Naive thymus-derived CD4-positive, alpha-beta T cell (primary cell): ENCODE measurements around the gene TUBGCP2. TPM values are rescaled to one million over a fixed set of nuclear protein-coding genes. Genes with fewer than 3 reads are reported as not detected.
A peak's percentile ranks its signal among the peaks of the same experiment; 100 is the strongest.

Experiments
- ATAC-seq: fragments of 150-1000 bp; cut with Tn5 transposase; 2 replicates; pipeline ENCODE4 v1.10.0; 2021; ENCODE audit warnings: mild to moderate bottlenecking, moderate library complexity
- CTCF ChIA-PET: fragments of 350-600 bp; sonication (Branson Sonifier 250); formaldehyde crosslinking; loops from one replicate; lab custom pipeline; 2021; ENCODE audit warnings: antibody characterized with exemption; lab: Charles Lee
- POLR2A ChIA-PET: fragments of 350-600 bp; sonication (Branson Sonifier 250); formaldehyde crosslinking; loops from one replicate; lab custom pipeline; 2021; ENCODE audit warnings: antibody characterized with exemption, inconsistent platforms; lab: Charles Lee
- DNase-seq, 9 donors: peaks; one replicate each; pipeline versions ENCODE4 v3.0.0 to v3.0.0-alpha.2; 2020 to 2022; ENCODE audit warnings: mixed read lengths in 1 of 9
- H3K27ac ChIP-seq: one replicate; pipeline ENCODE4 v1.7.0; 2013; ENCODE audit warnings: mild to moderate bottlenecking, low read depth, low read length, moderate library complexity
- H3K27me3 ChIP-seq, 2 donors: one replicate each; pipeline ENCODE4 v1.7.0; 2013; ENCODE audit warnings: low read length in 2 of 2, mild to moderate bottlenecking in 2 of 2, moderate library complexity in 2 of 2; ENCODE audit not compliant: control insufficient read depth in 2 of 2, insufficient read depth in 2 of 2
- H3K36me3 ChIP-seq, 3 experiments: 1 replicate in 2 of 3; 2 replicates in 1 of 3; pipeline ENCODE4 v1.7.0; 2013; ENCODE audit warnings: low read length in 3 of 3, mild to moderate bottlenecking in 3 of 3, moderate library complexity in 1 of 3; ENCODE audit not compliant: insufficient read depth in 3 of 3, control insufficient read depth in 2 of 3
- H3K4me1 ChIP-seq, 2 donors: one replicate each; pipeline ENCODE4 v1.7.0; 2013; ENCODE audit warnings: low read length in 2 of 2, mild to moderate bottlenecking in 2 of 2, moderate library complexity in 1 of 2; ENCODE audit not compliant: control insufficient read depth in 2 of 2, insufficient read depth in 2 of 2
- H3K4me3 ChIP-seq: 2 replicates; pipeline ENCODE4 v1.7.0; 2013; ENCODE audit warnings: mild to moderate bottlenecking, low read length
- H3K9me3 ChIP-seq, 3 experiments: 1 replicate in 2 of 3; 2 replicates in 1 of 3; pipeline ENCODE4 v1.7.0; 2013; ENCODE audit warnings: low read length in 3 of 3; ENCODE audit not compliant: control insufficient read depth in 2 of 3
- H3K27ac Mint-ChIP-seq, 9 donors: one replicate each; pipeline ENCODE4 v1.8.0; 2020 to 2022; ENCODE audit warnings: mixed read lengths in 9 of 9, mild to moderate bottlenecking in 8 of 9, moderate library complexity in 5 of 9, inconsistent platforms in 2 of 9
- H3K27me3 Mint-ChIP-seq, 5 donors: one replicate each; pipeline ENCODE4 v1.8.0; 2021 to 2022; ENCODE audit warnings: mixed read lengths in 5 of 5, mild to moderate bottlenecking in 1 of 5
- H3K36me3 Mint-ChIP-seq, 5 donors: one replicate each; pipeline ENCODE4 v1.8.0; 2020 to 2022; ENCODE audit warnings: mixed read lengths in 5 of 5, mild to moderate bottlenecking in 3 of 5, inconsistent platforms in 1 of 5
- H3K4me1 Mint-ChIP-seq, 7 donors: one replicate each; pipeline ENCODE4 v1.8.0; 2020 to 2022; ENCODE audit warnings: mixed read lengths in 7 of 7, mild to moderate bottlenecking in 3 of 7, inconsistent platforms in 1 of 7
- H3K4me3 Mint-ChIP-seq, 10 donors: one replicate each; pipeline ENCODE4 v1.8.0; 2020 to 2022; ENCODE audit warnings: mild to moderate bottlenecking in 10 of 10, mixed read lengths in 10 of 10, moderate library complexity in 6 of 10, inconsistent platforms in 2 of 10
- H3K9me3 Mint-ChIP-seq, 11 donors: one replicate each; pipeline ENCODE4 v1.8.0; 2020 to 2022; ENCODE audit warnings: mixed read lengths in 11 of 11, mild to moderate bottlenecking in 4 of 11, inconsistent platforms in 1 of 11, moderate library complexity in 1 of 11
- intact Hi-C, 2 donors: fragments of 100-400 bp; cut with micrococcal nuclease; formaldehyde crosslinking; loops; one replicate each; pipeline ENCODE4 v1.15.1; 2023
- polyA plus RNA-seq, 2 donors: library from polyadenylated mRNA; unstranded; fragments of 300-500 nt; fragmentation: Illumina TruSeq; gene quantifications; one replicate each; pipeline ENCODE4 v1.2.3, GENCODE V29; 2021
- total RNA-seq, 6 experiments: library from RNA in 5 of 6; stranded (reverse) in 5 of 6; gene quantifications; 1 replicate in 5 of 6; 2 replicates in 1 of 6; pipeline ENCODE4 v1.2.3 and lab custom pipeline; 2021 to 2026

Gene TUBGCP2, protein sequence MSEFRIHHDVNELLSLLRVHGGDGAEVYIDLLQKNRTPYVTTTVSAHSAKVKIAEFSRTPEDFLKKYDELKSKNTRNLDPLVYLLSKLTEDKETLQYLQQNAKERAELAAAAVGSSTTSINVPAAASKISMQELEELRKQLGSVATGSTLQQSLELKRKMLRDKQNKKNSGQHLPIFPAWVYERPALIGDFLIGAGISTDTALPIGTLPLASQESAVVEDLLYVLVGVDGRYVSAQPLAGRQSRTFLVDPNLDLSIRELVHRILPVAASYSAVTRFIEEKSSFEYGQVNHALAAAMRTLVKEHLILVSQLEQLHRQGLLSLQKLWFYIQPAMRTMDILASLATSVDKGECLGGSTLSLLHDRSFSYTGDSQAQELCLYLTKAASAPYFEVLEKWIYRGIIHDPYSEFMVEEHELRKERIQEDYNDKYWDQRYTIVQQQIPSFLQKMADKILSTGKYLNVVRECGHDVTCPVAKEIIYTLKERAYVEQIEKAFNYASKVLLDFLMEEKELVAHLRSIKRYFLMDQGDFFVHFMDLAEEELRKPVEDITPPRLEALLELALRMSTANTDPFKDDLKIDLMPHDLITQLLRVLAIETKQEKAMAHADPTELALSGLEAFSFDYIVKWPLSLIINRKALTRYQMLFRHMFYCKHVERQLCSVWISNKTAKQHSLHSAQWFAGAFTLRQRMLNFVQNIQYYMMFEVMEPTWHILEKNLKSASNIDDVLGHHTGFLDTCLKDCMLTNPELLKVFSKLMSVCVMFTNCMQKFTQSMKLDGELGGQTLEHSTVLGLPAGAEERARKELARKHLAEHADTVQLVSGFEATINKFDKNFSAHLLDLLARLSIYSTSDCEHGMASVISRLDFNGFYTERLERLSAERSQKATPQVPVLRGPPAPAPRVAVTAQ
- 10 to 100 TPM; 67.7 to 97.0 (median 69.5) TPM for total RNA-seq
- 10 to 100 TPM; 29.6 to 32.6 TPM for polyA plus RNA-seq
- total RNA-seq (lab: John Stamatoyannopoulos, UW): 140 reads per million, percentile 89 among the genes with 10 or more reads in this experiment

DNA sequence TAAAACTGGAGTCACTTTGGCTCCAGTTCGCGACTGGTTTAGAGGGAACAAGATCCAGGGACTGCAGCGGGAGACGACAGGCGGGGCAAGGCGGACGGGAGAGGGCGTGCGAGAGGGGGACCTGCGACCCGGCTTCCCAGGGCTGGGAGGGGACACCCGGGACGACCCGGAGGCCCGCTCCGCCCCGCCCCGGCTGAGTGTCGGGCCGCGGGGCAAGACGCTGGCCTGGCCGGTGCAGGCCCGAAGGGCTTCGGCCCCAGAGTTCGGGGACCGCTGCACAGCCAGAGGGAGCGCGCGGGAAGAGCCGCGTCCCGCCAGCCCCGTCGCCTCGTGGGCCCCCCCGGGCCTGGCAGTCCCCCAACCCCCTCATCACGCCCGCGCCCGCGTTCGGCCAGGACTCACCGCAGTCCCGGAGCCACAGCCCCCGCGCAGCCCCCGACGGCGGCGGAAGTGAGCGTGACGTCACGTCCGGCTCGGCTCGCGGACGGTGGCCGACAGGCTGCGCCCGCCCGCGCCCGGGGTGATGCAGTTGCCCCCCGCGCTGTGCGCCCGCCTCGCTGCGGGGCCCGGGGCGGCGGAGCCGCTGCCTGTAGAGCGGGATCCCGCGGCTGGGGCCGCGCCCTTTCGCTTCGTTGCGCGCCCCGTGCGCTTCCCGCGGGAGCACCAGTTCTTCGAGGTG, at the start of gene TUBGCP2, which contains the start of gene ZNF511:
Gene TUBGCP2, minus strand, starts transcription at position 452 of the 679 bp plus-strand sequence. CDS start 5,931 bp downstream, outside the sequence.
Gene ZNF511, plus strand, starts transcription at position 494 of the 679 bp plus-strand sequence. Its CDS starts 30 bp downstream, at position 524.
- H3K9me3 ChIP-seq: no peaks in the 10 kb centered on the region
- CTCF ChIA-PET: interaction anchor here (0.7 to 2.6 kb wide), 8 partner anchors 9 to 208 kb away, joined by 3 to 7 read pairs (median 5); no protein-coding TSS in a partner anchor
- peak within 1 kb of the TSS; percentile 66 for H3K4me3 ChIP-seq
- H3K9me3 Mint-ChIP-seq: peaks cover 0 to 8% (median 0%) of the 10 kb centered on the region in 11 donors
- DNase-seq: peak; percentile 85 to 98 (median 95)
- peak within 1 kb of the TSS; percentile 98 to 100 (median 99) for H3K27ac Mint-ChIP-seq
- H3K27me3 Mint-ChIP-seq: peaks cover 0 to 5% (median 0%) of the 10 kb centered on the region in 5 donors
- peaks cover 8 to 14% of the 10 kb centered on the region in 2 donors for H3K4me1 ChIP-seq
- H3K27me3 ChIP-seq: no peaks in the 10 kb centered on the region
- intact Hi-C loops: loop anchor here (1.0 to 10.0 kb wide), 15 partner anchors 10 to 1004 kb away; partner anchors contain the start of genes ECHS1 (in 2 of the 2), FUOM (in 2 of the 2), MTG1 (in 2 of the 2) and STK32C (in 2 of the 2)
- H3K36me3 Mint-ChIP-seq: peaks cover 0 to 21% (median 7%) of the 10 kb centered on the region in 5 donors
- peak within 1 kb of the TSS; percentile 83 to 100 (median 98) for H3K4me3 Mint-ChIP-seq
- POLR2A ChIA-PET: interaction anchor here (1.2 to 1.8 kb wide), 3 partner anchors 28 to 82 kb away, joined by 3 to 4 read pairs (median 4); partner anchors contain the start of gene CALY
- H3K27ac ChIP-seq: peak within 1 kb of the TSS; percentile 100
- peaks cover 19 to 43% (median 35%) of the 10 kb centered on the region in 7 donors for H3K4me1 Mint-ChIP-seq
- ATAC-seq: peak; percentile 79
- peaks cover 8 to 50% (median 11%) of the 10 kb centered on the region in 3 experiments for H3K36me3 ChIP-seq

DNA sequence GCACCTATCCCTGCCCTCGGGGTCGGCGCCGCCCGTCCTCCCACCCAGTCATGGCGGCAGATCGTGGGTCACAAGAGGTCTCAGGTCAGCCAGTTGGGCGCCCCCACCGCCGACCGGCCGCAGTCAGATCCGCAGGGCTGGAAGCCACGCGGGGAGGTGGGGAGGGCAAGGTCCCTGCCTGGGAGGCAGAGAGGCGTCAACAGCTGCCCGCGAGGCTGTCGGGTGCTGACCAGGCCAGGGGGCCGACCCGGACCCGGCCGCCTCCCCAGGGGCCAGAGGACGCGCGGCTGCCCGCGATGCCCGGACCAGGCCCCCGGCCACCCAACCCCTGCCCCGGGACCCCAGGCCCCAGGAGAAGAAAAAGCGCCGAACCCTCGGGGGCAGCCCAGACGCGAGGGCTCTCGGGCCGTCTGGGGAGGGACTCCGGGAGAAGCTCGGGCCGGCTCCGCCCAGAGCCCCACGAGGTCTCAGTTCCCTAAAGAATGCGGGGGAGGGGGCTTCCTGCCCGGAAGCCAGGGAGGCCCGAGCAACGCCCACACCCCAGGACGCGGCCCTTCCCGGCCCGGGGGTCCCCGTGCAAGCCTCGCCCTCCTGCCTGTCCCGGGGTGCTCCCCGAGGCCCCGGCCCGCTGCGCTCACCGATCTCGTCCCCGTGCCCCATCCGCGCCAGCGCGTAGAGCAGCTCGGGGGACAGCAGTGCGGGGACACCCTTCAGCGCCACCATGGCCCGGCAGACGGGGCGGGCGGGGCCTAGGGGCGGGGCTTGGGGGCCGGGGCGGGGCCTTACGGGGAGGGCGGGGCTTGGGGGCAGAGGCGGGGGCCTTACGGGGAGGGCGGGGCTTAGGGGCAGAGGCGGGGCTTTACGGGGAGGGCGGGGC, 48.9 kb upstream of the TUBGCP2 start, which contains the start of gene FUOM:
Gene FUOM, minus strand, starts transcription at position 735 of the 877 bp plus-strand sequence. Its CDS starts 12 bp downstream, at position 723.
- Mint-ChIP-seq H3K4me3 (peak within 1 kb of the TSS; percentile 62 to 85 (median 79)), H3K36me3 (peaks cover 0 to 10% (median 7%) of the 10 kb centered on the region in 5 donors), H3K27me3 (no peaks in the 10 kb centered on the region), H3K4me1 (peaks cover 0 to 6% (median 4%) of the 10 kb centered on the region in 7 donors), H3K27ac (peak within 1 kb of the TSS in 7 of 9 donors; percentile 23 to 72 (median 59)), H3K9me3 (no peaks in the 10 kb centered on the region)
- DNase-seq (peak; percentile 60 to 88 (median 74)), ATAC-seq (peak; percentile 95)
- no peaks in the 10 kb centered on the region for H3K9me3 ChIP-seq
- H3K4me1 ChIP-seq: no peaks in the 10 kb centered on the region
- POLR2A ChIA-PET: interaction anchor here (1.0 to 2.7 kb wide), 3 partner anchors 22 to 93 kb away, joined by 3 to 16 read pairs (median 4); partner anchors contain the start of gene CALY
- peak within 1 kb of the TSS; percentile 76 for H3K27ac ChIP-seq
- intact Hi-C loops: loop anchor here (1.0 to 5.0 kb wide), 9 partner anchors 16 to 1050 kb away; partner anchors contain the start of genes ECHS1 (in 2 of the 2), MTG1 (in 2 of the 2) and STK32C (in 1 of the 2)
- peaks cover 0 to 3% (median 0%) of the 10 kb centered on the region in 3 experiments for H3K36me3 ChIP-seq
- peak within 1 kb of the TSS; percentile 61 for H3K4me3 ChIP-seq
- CTCF ChIA-PET: interaction anchor here (1.8 kb wide), 1 partner anchor 28 kb away, joined by 6 read pairs; no protein-coding TSS in a partner anchor
- no peaks in the 10 kb centered on the region for H3K27me3 ChIP-seq

DNA sequence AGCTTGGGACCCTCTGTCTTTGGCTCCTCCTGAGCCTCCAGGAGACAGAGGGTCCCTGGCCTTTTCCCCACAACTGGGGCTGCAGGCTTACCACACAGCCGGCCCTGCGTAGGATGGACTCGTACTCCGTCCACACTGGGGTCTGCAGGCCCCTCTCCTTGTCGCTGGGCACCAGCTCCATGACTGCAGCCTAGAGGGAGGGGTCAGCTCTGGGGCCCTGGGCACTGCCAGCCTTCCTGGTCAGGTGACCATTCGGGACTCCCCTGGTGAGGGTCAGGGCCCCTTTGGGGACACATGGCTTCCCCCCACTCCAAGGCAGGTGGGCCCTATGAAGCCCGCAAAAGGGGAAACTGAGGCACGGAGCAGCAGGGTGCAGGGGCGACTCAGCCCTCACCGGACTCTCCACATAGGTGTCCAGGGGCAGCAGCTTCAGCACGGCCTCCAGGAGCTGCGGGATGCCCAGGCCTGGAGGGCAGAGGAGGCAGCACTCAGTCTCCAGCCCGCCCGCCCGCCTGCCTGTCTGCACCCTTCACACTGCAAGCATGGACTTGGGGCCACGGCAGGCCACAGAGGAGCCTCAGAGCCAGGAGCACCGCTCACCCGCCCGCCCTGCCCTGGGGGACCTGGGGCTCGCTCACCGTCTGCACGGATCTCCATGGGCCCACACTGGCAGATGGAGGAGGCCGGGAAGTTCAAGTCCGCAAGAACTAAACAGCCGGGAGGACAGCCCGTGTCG, 48.0 kb upstream of the TUBGCP2 start:
- peak overlapping the region; percentile 61 for H3K4me3 ChIP-seq
- Mint-ChIP-seq H3K27me3 (no peaks in the 10 kb centered on the region), H3K9me3 (no peaks in the 10 kb centered on the region), H3K4me3 (peak overlapping the region; percentile 62 to 85 (median 79)), H3K36me3 (peaks cover 0 to 4% (median 0%) of the 10 kb centered on the region in 5 donors), H3K27ac (peak overlapping the region in 5 of 9 donors; percentile 43 to 70 (median 59)), H3K4me1 (peaks cover 0 to 6% (median 4%) of the 10 kb centered on the region in 7 donors)
- no peaks in the 10 kb centered on the region for H3K4me1 ChIP-seq
- H3K27ac ChIP-seq: peak overlapping the region; percentile 76
- H3K27me3 ChIP-seq: no peaks in the 10 kb centered on the region
- ChIA-PET CTCF (interaction anchor here (0.7 to 1.8 kb wide), 2 partner anchors 24 to 27 kb away, joined by 3 to 6 read pairs; no protein-coding TSS in a partner anchor), POLR2A (interaction anchor here (0.7 to 2.7 kb wide), 5 partner anchors 10 to 93 kb away, joined by 3 to 16 read pairs (median 3); partner anchors contain the start of genes CALY and PRAP1)
- intact Hi-C loops: loop anchor here (1.0 to 5.0 kb wide), 4 partner anchors 19 to 1049 kb away; partner anchors contain the start of genes MTG1 (in 1 of the 2) and STK32C (in 1 of the 2)
- ATAC-seq: no peak
- no peaks in the 10 kb centered on the region for H3K36me3 ChIP-seq
- DNase-seq: no peak
- no peaks in the 10 kb centered on the region for H3K9me3 ChIP-seq

DNA sequence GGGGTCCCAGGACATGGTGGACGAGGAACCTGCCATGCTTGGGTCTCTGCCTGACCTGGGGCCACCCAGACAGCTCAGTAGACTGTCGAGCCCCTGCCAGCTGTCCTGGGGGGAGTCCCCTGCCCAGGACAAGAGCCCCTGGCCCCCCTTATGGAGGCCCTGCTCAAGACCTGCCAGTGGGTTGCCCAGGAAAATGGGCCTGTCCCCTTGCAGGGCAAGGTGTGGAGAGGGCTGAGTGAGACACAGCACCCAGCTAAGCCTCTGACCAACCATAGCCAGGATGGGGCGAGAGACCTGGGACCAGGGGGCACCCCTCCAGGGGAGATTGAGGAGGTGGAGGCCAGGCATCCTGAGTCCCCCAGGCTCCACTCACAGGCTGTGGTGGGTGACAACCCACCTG, 47.3 kb upstream of the TUBGCP2 start:
- Mint-ChIP-seq H3K4me3 (peak overlapping the region; percentile 55 to 84 (median 74)), H3K27me3 (no peaks in the 10 kb centered on the region), H3K36me3 (no peaks in the 10 kb centered on the region), H3K9me3 (no peaks in the 10 kb centered on the region), H3K27ac (peak overlapping the region in 2 of 9 donors; percentile 13 to 14), H3K4me1 (peaks cover 0 to 6% (median 4%) of the 10 kb centered on the region in 7 donors)
- ChIA-PET CTCF (interaction anchor here (0.7 to 1.3 kb wide), 2 partner anchors 23 to 26 kb away, joined by 3 read pairs; no protein-coding TSS in a partner anchor), POLR2A (interaction anchor here (0.8 to 2.7 kb wide), 4 partner anchors 20 to 40 kb away, joined by 3 to 16 read pairs (median 4); partner anchors contain the start of gene CALY)
- DNase-seq (no peak), ATAC-seq (no peak)
- intact Hi-C loops: loop anchor here (5.0 kb wide), 2 partner anchors 36 to 1049 kb away; partner anchors contain the start of genes MTG1 (in 1 of the 2) and STK32C (in 1 of the 2)
- no peaks in the 10 kb centered on the region for H3K27me3 ChIP-seq
- H3K4me3 ChIP-seq: no peak overlapping the region
- H3K4me1 ChIP-seq: no peaks in the 10 kb centered on the region
- H3K27ac ChIP-seq: no peak overlapping the region
- H3K36me3 ChIP-seq: no peaks in the 10 kb centered on the region
- H3K9me3 ChIP-seq: no peaks in the 10 kb centered on the region
